T47D (cell line): Measurements from ENCODE around the gene FBH1.

ENCODE experiments used
- DNase-seq, 2 experiments: peaks; one replicate each; pipeline versions ENCODE4 v3.0.0 to v3.0.0-alpha.2; 2011 to 2012; ENCODE audit warnings: low read depth in 1 of 2, low spot score in 1 of 2
- JUND ChIP-seq: IDR thresholded peaks from 2 replicates; pipeline ENCODE4 v1.6.1; 2012; ENCODE audit warnings: low read depth
- in situ Hi-C: cut with HindIII; loops from 2 replicates; pipeline ENCODE4 v1.10.0; 2016; ENCODE audit warnings: low sequenced_read_pairs, low pct_unique_long_range_greater_than_20kb

Gene FBH1

DNA sequence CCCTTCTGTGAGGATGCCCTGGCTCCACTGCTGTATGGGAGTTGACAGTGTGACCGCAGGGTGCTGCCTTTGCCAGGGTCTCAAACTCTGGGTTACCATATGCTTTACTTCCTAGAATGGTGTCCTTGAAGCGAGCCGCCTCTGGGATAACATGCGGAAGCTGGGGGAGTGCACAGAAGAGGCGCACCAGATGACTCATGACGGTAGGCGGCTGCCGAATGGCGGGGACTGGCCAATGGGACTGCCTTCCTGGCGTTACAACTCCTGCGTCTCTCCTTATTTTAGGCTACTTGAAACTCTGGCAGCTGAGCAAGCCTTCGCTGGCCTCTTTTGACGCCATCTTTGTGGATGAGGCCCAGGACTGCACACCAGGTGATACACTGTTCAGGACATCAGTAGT is 27.3 kb downstream of the FBH1 start:
- DNase-seq = no peak
- in situ Hi-C loops = no loop called here
- TF ChIP-seq JUND = no peak

DNA sequence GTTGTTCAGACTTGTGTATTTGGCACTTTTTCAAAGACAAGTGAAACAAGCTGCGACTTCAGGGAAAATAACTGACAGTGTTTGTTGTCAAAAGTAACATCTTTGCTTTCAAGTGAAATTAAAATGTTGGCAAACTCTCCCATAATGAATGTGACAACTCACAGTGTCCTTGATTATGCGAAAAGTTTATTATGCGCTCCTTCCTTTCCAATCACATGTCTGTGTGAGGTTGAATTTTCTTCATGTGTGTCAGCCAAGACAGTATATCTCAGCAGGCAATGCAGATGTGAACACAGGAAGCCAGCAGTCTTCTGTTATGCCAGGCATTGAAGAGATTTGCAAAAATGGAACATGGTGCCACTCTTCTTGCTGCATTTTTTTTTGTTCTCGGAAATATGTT is 28.7 kb downstream of the FBH1 start:
- in situ Hi-C loops = no loop called here
- no peak for DNase-seq
- TF ChIP-seq JUND = no peak

DNA sequence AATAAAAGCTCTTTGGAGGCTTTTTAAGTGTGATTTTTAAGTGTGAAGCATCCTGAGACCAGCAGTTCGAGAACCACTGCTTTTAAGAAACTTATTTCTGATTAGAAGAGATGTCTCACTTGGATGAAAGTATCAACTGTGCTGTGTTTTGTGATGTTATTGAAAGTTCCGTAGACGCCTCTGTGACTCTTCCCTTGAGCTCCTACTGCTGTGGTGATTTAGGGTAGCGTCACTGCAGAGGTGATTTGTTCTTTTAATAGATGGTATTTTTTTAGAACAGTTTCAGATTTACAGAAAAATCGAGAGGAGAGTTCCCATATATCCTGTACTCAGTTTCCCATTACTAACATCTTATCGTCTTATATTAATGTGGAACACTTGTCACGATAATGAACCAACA is 29.5 kb downstream of the FBH1 start:
- no peak for TF ChIP-seq JUND
- no peak for DNase-seq
- in situ Hi-C loops = no loop called here

DNA sequence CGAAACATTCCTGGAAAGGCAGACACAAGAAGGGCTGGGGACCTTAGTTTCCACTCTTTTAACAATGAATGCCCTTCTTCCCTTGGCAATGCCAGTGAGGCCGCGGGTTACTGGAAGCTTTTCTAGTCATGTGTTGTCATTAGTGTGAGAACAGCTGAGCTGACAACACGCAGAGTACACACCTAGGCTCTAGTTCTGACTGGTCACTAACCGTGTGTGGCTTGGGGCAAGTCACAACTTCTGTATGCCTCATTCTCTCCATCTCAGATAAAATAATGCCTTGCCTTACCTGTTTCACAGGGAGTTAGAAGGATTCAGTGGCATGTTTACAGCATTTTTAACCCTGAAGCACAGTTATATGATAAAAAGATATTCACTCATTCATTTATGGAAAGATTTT is 31.7 kb downstream of the FBH1 start:
- no peak for TF ChIP-seq JUND
- DNase-seq = no peak
- in situ Hi-C loops = no loop called here

DNA sequence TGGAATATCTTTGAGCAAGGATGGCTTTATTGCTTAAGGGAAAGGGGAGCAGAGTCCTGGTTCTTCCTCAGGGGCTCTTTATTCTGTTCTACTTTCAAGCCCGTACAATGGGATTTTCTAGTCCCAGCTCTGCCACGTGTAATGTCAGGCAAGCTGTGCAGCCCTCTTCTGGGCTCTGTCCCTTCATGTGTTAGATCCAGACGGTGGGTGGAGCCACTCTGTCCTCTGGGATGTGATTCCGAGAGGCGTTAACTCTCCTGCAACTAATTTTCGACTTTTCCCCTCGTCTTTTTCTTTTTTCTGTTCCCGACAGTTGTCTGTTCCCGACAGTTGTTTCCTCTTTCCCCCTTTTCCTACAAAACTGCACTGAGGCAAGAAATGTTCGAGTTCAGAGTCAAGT is 34.8 kb downstream of the FBH1 start:
- no peak for TF ChIP-seq JUND
- DNase-seq = no peak
- in situ Hi-C loops = no loop called here

DNA sequence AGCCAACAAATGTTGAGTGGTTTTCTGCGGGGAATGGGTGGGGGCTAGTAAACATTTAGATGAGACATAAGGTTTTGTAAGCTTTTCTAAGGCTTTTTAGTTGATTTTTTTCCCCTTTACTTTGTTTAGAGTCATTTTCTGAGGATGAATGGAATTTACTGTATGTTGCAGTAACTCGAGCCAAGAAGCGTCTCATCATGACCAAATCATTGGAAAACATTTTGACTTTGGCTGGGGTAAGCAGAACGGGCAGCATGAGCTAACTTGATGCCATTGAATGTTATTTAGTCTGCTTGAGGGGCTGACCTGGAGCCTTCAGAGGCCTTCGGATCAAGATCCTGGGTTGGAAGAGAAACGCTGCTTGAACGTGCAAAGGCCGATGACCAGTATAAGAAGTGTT is 37.3 kb downstream of the FBH1 start:
- no peak for TF ChIP-seq JUND
- DNase-seq = no peak
- in situ Hi-C loops = no loop called here

DNA sequence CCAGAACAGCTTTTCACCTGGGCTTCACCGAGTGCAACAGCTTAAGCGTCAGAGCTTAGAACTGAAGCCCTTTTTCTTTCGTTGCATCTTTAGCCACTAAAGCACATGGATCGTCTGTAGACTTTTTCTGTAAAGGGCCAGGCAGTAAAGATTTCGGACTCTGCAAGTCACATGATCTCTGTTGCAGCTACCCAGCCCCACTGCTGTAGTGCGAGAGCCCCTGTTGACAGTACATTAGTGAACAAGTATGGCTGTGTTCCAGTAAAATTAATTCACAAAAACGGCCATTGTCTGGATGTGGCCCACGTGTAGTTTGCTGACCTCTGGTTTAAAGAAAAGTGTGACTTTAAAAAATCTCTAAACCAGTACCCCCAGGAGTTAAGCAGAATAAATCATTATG is 39.4 kb downstream of the FBH1 start:
- no peak for DNase-seq
- in situ Hi-C loops = no loop called here
- TF ChIP-seq JUND = no peak

DNA sequence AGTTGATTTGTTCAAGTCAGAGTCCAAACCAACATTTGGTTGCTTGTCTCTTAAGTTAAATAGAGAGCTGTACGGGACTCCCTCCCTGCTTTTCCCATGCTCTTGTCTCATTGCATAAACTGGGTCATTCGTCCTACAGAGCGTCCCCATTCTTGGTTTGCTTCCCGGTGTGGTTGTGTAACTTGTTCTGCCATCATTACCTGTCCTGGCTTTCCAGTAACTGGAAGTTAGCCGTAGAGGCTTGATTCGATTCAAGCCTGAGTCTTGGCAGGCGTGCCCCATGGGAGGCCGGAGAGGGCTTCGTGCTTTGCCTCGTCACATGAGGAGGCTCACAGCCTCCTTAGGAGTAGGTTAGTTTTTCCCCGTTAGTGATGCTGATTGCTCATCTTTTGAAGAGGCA is 40.2 kb downstream of the FBH1 start:
- no peak for DNase-seq
- in situ Hi-C loops = no loop called here
- no peak for TF ChIP-seq JUND

DNA sequence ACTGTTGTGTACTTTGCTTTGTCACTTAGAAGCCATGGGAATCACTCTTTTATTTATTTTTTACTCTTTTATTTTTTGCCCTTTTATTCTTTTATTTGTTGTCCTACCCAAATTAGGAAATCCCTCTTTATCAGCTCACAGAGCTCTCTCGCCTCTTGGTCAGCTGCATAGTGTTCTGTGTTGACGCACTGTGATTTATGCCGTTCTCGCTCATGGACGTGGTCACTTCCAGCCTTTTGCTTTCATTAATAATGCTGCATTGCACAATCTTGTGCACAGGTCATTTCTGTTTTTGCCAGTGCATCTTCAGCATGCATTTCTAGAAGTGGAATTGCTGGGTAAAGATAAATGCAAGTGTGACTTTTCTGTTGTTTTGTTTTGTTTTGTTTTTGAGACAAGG is 42.3 kb downstream of the FBH1 start:
- in situ Hi-C loops = no loop called here
- no peak for DNase-seq
- TF ChIP-seq JUND = no peak

DNA sequence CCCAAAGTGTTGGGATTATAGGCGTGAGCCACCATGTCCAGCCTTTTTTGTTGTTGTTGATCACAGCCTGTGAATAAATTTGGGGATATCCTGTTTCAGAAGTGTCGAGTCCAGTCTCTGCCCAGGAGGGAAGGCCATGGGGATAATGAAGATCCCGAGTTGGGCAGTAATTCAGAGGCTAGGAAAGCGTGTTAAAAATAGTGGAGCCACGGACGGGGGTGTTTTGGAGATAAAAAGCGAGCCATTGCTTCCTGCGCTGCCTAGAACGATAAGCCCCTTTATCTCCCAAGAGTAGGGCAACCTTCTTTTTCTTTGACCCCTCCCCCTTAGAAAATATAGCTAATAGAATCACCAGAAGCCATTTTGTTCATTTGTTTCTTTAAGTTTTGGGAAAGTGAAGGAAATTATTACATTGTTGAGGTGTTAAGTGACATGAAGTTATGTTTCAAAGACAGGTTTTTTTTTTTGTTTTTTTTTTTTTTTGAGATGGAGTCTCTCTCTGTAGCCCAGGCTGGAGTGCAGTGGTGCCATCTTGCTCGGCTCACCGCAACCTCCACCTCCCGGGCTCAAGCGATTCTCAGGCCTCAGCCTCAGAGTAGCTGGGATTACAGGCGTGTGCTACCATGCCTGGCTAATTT is 44.0 kb downstream of the FBH1 start:
- in situ Hi-C loops = no loop called here
- DNase-seq = no peak
- TF ChIP-seq JUND = no peak

DNA sequence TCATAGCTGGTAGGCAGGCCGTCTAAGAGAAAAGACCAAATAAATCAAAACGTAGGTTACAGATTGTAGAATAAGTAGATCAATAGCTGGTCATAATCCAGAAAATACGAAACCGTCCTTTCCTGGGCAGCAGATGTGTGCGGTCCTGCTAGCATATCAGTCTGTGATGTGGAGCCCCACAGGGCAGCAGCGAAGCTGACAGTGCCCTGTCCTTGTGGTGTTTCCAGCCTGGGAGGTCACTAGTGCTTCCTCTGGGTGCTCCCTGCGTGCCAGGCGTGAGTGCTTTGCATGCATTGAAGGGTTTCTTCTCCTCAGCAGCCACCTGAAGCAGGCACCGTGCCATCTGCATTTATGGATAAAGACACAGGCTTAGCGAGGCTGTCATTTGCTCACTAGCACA is 45.6 kb downstream of the FBH1 start:
- TF ChIP-seq JUND = no peak
- in situ Hi-C loops = no loop called here
- no peak for DNase-seq

DNA sequence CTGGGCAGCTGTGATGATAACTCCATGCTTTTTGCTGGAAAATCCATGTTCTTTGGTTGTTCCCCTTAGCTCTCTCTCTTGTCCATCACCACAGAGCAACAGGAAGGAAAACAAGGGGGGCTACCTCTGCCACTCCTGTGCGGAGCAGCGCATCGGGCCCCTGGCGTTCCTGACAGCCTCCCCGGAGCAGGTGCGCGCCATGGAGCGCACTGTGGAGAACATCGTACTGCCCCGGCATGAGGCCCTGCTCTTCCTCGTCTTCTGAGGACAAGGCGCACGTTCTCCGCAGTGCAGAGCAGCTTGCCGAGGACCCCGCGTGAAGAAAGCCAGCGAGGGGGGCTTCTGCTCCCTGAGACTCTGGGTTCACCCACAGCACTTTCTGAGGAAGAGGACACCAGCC is 47.0 kb downstream of the FBH1 start:
- TF ChIP-seq JUND = no peak
- DNase-seq = no peak
- in situ Hi-C loops = no loop called here

DNA sequence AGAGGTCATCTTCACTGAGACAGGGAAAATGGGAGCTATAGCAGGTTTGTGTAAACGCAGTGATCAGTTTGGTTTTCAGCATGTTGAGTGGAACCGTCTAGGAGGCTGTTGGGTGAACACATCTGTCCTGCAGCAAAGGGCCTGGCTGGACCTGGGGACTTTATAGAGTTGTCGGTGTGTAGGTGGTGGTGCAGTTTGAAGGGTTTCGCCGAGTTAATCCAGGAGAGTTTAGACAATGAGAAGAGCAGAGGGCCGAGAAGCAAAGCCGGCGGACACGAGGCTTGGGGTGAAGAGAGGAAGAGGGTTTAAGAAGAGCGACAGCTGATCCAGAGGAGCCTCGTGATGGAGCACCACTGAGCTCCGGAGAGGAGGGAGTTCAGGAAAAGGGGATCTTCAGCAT is 48.2 kb downstream of the FBH1 start:
- DNase-seq = no peak
- in situ Hi-C loops = no loop called here
- no peak for TF ChIP-seq JUND

DNA sequence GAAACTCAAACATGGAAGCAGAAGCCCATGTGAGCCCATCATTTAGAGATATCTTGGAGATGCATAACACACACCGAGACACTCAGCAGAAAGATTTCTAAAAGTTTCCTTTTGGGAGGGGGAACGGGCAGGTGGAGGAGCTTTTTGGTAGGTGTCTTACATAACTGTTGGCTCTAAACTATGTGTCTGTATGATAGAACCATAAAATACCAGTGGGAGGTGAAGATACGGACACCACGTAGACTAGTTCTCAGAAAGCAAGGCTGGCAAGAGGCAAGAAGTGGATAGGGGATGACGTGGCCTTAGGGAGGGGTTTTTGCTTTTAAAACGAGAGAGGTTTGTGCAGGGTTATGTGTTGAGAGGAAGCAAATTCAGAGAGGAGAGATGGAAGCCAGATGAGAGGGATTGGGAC is 50.8 kb downstream of the FBH1 start:
- in situ Hi-C loops = no loop called here
- DNase-seq = no peak
- TF ChIP-seq JUND = no peak
